Thoracic aorta (tissue), 2 donors: ENCODE results near the gene SH3GLB1. TPM values are rescaled to one million over a fixed set of nuclear protein-coding genes. Genes with fewer than 3 reads are reported as not detected.
A peak's percentile ranks its signal among the peaks of the same experiment; 100 is the strongest.

ENCODE experiments used
- ATAC-seq: fragments of 150-250 bp; one replicate; pipeline ENCODE4 v1.8.0; 2017; ENCODE audit warnings: low read depth; ENCODE audit not compliant: insufficient number of reproducible peaks, low FRiP score
- DNase-seq: peaks from one replicate; pipeline ENCODE4 v3.0.0-alpha.2; 2020; ENCODE audit warnings: low spot score
- H3K27ac ChIP-seq, 2 donors: fragments of 200-600 bp; sonication (generic); 1 replicate in 1 of 2; 2 replicates in 1 of 2; pipeline ENCODE4 v1.5.1; 2016; ENCODE audit warnings: mild to moderate bottlenecking in 2 of 2, moderate library complexity in 2 of 2
- H3K27me3 ChIP-seq: fragments of 200-600 bp; sonication (generic); replicated peaks from 2 replicates; pipeline ENCODE4 v1.6.0; 2016; ENCODE audit warnings: mild to moderate bottlenecking; ENCODE audit not compliant: insufficient read depth
- H3K36me3 ChIP-seq: fragments of 200-600 bp; sonication (generic); one replicate; pipeline ENCODE4 v1.5.1; 2016
- H3K4me1 ChIP-seq, 2 donors: fragments of 200-600 bp; sonication (generic); 1 replicate in 1 of 2; 2 replicates in 1 of 2; pipeline versions ENCODE4 v1.5.1 to v1.6.0; 2016; ENCODE audit warnings: low read depth in 2 of 2, mild to moderate bottlenecking in 1 of 2; ENCODE audit not compliant: control insufficient read depth in 1 of 2
- H3K4me3 ChIP-seq: fragments of 200-600 bp; sonication (generic); 2 replicates; pipeline ENCODE4 v1.5.1; 2016; ENCODE audit warnings: mild to moderate bottlenecking
- H3K9me3 ChIP-seq: fragments of 200-600 bp; sonication (generic); 2 replicates; pipeline ENCODE4 v1.5.1; 2016
- total RNA-seq, 2 donors: library from RNA; depleted of rRNA; stranded (reverse); fragments of >200 nt; gene quantifications; one replicate each; pipeline versions ENCODE4 v1.1.0 to v1.2.3, GENCODE V29; 2016
- TF ChIP-seq, protein P1 (sequence below): fragments of 200-600 bp; sonication (generic); IDR thresholded peaks from one replicate; pipeline ENCODE4 v1.5.1; 2019; ENCODE audit warnings: antibody characterized with exemption

The SH3GLB1 gene
- total RNA-seq, 2 donors from 2014 or later, result 49.1 to 69.6 TPM

DNA sequence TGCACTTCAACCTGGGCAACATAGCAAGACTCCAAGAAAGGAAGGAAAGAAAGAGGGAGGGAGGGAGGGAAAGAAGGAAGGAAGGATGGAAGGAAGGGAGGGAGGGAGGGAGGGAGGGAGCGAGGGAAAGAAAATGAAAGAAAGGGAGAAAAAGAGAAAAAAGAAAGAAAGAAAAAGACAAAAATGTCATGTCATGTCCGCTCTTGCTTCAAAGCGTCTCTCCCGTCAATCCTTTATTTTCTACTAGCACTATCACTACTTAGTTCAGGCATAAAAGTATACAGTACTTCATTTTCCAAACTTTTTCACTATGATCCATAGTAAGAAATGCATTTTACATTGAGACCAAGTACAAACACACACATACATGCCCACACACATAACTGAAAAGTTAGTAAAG, 64.7 kb downstream of the SH3GLB1 start:
- DNase-seq (no peak), ATAC-seq (no peak)
- no peak overlapping the region for H3K27ac ChIP-seq
- peaks cover 3 to 9% of the 10 kb centered on the region in 2 donors for H3K4me1 ChIP-seq
- no peaks in the 10 kb centered on the region for H3K27me3 ChIP-seq
- no peaks in the 10 kb centered on the region for H3K9me3 ChIP-seq
- H3K4me3 ChIP-seq, result no peak overlapping the region
- TF ChIP-seq, protein P1, sequence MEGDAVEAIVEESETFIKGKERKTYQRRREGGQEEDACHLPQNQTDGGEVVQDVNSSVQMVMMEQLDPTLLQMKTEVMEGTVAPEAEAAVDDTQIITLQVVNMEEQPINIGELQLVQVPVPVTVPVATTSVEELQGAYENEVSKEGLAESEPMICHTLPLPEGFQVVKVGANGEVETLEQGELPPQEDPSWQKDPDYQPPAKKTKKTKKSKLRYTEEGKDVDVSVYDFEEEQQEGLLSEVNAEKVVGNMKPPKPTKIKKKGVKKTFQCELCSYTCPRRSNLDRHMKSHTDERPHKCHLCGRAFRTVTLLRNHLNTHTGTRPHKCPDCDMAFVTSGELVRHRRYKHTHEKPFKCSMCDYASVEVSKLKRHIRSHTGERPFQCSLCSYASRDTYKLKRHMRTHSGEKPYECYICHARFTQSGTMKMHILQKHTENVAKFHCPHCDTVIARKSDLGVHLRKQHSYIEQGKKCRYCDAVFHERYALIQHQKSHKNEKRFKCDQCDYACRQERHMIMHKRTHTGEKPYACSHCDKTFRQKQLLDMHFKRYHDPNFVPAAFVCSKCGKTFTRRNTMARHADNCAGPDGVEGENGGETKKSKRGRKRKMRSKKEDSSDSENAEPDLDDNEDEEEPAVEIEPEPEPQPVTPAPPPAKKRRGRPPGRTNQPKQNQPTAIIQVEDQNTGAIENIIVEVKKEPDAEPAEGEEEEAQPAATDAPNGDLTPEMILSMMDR, result no peak
- no peaks in the 10 kb centered on the region for H3K36me3 ChIP-seq

DNA sequence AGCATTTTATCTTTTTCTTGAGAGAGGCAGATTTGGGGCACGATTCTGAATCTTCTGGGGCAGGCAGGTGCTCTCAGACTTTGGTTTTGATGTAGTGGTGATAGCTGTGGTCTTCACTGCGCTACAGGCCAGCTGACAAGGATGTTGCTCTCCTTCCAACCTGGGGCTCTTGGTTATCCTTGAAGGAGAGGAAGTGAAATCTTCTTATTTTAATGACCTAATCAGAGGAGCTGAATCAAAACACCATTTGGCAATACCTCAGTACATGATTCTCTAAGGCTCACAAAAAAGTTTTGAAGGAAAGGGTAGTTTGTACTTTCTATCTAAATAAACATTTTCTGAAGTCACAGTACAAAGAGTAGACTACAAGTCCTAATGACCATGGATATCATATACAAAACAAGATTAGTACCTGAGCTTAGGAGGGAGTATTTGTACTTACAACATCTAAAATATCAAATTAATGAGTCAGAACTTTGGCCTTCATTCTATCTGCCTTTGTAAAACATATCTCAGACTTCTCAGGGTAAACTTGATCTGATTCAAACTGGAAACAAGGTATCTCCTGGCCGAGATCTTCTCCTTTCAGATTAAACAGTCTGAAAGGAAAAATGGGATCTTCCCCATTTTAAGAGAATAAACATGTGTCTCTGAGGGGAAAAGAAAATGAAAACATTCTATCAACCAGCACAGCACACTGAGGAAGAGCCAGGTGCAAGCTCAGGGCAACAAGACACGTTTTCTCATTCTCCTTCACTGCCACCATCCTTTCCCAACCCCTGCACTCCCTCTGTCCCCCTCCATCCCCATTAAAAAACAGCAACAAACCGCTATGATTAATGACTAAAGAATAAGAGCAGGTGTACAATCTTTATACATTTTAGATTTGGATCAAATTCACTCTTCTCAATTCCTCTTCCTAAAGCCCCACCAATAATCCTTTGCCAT, 69.2 kb downstream of the SH3GLB1 start:
- no peak for DNase-seq
- H3K27ac ChIP-seq, result peak overlapping the region in 1 of 2 donors; percentile 58
- no peak for ATAC-seq
- H3K4me1 ChIP-seq, result peaks cover 19 to 34% of the 10 kb centered on the region in 2 donors
- H3K27me3 ChIP-seq, result no peaks in the 10 kb centered on the region
- no peaks in the 10 kb centered on the region for H3K36me3 ChIP-seq
- no peaks in the 10 kb centered on the region for H3K9me3 ChIP-seq
- H3K4me3 ChIP-seq, result peak overlapping the region; percentile 51
- TF ChIP-seq, protein P1, result no peak

DNA sequence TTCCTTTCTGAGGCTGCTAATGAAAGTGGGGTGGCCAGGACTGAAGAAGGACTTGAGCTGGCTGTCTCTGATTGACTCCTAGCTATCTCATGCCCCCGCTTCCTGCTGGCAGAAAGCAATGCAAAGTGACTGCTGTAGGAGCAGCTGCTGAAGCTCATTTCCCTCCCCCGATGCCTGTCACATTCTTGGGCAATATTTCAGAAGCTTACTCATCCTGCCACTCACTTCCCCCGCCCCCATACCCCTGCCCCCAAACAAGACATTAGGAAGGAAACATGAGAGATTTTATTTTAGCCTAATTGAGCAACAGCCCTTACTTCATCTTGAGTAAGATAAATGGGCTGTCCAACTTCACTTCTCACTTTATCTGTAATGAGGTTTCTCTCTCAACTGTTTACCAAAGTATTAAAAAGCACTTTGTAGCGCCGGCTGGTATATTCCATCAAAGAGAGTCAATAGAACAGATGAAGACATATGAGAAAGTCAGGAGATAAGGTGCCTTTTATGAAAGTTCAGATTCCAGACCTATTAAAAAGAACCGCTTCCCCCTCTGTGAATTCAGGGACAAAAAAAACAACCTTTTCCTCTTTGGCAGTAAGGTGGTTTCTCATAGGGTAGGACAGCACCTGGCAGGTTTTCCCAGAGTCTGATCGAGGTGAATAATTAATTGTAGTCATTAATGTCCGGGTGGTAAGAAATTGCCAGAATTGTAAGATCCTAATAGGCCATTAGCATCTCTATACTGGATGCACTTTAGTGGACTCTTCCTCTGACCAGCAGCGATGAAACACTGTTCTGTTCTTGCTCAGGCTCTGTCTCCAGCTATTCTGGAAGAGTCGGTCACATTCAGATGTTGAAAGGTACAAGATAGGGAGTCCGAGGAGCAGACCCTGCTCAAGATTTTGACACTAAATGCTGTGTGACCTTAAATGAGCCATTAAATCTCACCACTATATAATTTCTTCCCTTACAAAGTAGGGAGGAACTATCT, 70.2 kb downstream of the SH3GLB1 start:
- H3K4me1 ChIP-seq, result peaks cover 19 to 36% of the 10 kb centered on the region in 2 donors
- ATAC-seq (peak; percentile 81), DNase-seq (peak; percentile 36)
- H3K27ac ChIP-seq, result peak overlapping the region; percentile 10 to 58
- H3K9me3 ChIP-seq, result no peaks in the 10 kb centered on the region
- TF ChIP-seq, protein P1, result no peak
- H3K27me3 ChIP-seq, result no peaks in the 10 kb centered on the region
- no peaks in the 10 kb centered on the region for H3K36me3 ChIP-seq
- H3K4me3 ChIP-seq, result peak overlapping the region; percentile 51

- Histone ChIP-seq H3K4me3 (no peak overlapping the region), H3K27me3 (no peaks in the 10 kb centered on the region), H3K9me3 (no peaks in the 10 kb centered on the region), H3K4me1 (peaks cover 19 to 36% of the 10 kb centered on the region in 2 donors), H3K36me3 (no peaks in the 10 kb centered on the region), H3K27ac (peak overlapping the region in 1 of 2 donors; percentile 53)
- ATAC-seq, result no peak
- no peak for DNase-seq
- TF ChIP-seq, protein P1, result no peak
These were observed 71.0 kb downstream of the SH3GLB1 start for GRCh38 chr1:86775395-86775794.
